Activated naive CD4-positive, alpha-beta T cell treated with anti-CD3 and anti-CD28 coated beads for 36 hours (primary cell): Measurements from ENCODE around the gene NBAS. TPM values are rescaled to one million over a fixed set of nuclear protein-coding genes. Genes with fewer than 3 reads are reported as not detected.
"Not testable (repeated sequence)": the region's sequence is repeated elsewhere in the genome, so short reads cannot be mapped to it uniquely, and the experiment has no call there.

Experiments
- CTCF ChIA-PET: fragments of 350-600 bp; sonication (Branson Sonifier 250); formaldehyde crosslinking; loops from one replicate; lab custom pipeline; 2021; ENCODE audit warnings: antibody characterized with exemption; lab: Charles Lee
- DNase-seq: peaks from one replicate; pipeline ENCODE4 v3.0.0-alpha.2; 2020
- H3K27ac Mint-ChIP-seq: one replicate; pipeline ENCODE4 v1.8.0; 2021; ENCODE audit warnings: mild to moderate bottlenecking, mixed read lengths
- H3K27me3 Mint-ChIP-seq: one replicate; pipeline ENCODE4 v1.8.0; 2021; ENCODE audit warnings: low read depth, mixed read lengths
- H3K36me3 Mint-ChIP-seq: one replicate; pipeline ENCODE4 v1.8.0; 2021; ENCODE audit warnings: low read depth, mixed read lengths
- H3K4me1 Mint-ChIP-seq: one replicate; pipeline ENCODE4 v1.8.0; 2021; ENCODE audit warnings: low read depth, mixed read lengths
- H3K4me3 Mint-ChIP-seq: one replicate; pipeline ENCODE4 v1.8.0; 2021; ENCODE audit warnings: mild to moderate bottlenecking, moderate library complexity, mixed read lengths
- H3K9me3 Mint-ChIP-seq: one replicate; pipeline ENCODE4 v1.8.0; 2021; ENCODE audit warnings: mixed read lengths
- intact Hi-C: fragments of 100-400 bp; cut with micrococcal nuclease; formaldehyde crosslinking; loops from one replicate; pipeline ENCODE4 v1.15.1; 2023
- total RNA-seq, 2 experiments: library from RNA; stranded (reverse); gene quantifications; one replicate each; pipeline ENCODE4 v1.2.3, GENCODE V29; 2021

Gene NBAS
- total RNA-seq, 2 experiments from 2014 or later: 45.5 to 46.4 TPM

- DNase-seq: no peak
- H3K27me3 Mint-ChIP-seq: no peaks in the 10 kb centered on the region
- H3K27ac Mint-ChIP-seq: no peak overlapping the region
- peaks cover 16% of the 10 kb centered on the region for H3K36me3 Mint-ChIP-seq
- intact Hi-C loops: no loop called here
- no peak overlapping the region for H3K4me3 Mint-ChIP-seq
- H3K4me1 Mint-ChIP-seq: peaks cover 4% of the 10 kb centered on the region
- no peaks in the 10 kb centered on the region for H3K9me3 Mint-ChIP-seq
- CTCF ChIA-PET: interaction anchor here (0.7 to 1.1 kb wide), 2 partner anchors 178 to 326 kb away, joined by 3 read pairs; no protein-coding TSS in a partner anchor
Observed at GRCh38 chr2:15241929-15242328, 319.2 kb downstream of the NBAS start.

GRCh38 chr2:15241201-15241600 is 319.9 kb downstream of the NBAS start:
- no peaks in the 10 kb centered on the region for H3K27me3 Mint-ChIP-seq
- DNase-seq: no peak
- H3K4me1 Mint-ChIP-seq: peaks cover 4% of the 10 kb centered on the region
- intact Hi-C loops: no loop called here
- CTCF ChIA-PET: interaction anchor here (0.6 to 1.1 kb wide), 2 partner anchors 295 to 326 kb away, joined by 3 to 4 read pairs; no protein-coding TSS in a partner anchor
- H3K27ac Mint-ChIP-seq: no peak overlapping the region
- H3K36me3 Mint-ChIP-seq: peaks cover 13% of the 10 kb centered on the region
- H3K9me3 Mint-ChIP-seq: no peaks in the 10 kb centered on the region
- H3K4me3 Mint-ChIP-seq: no peak overlapping the region

- no peak for DNase-seq
- intact Hi-C loops: no loop called here
- no peaks in the 10 kb centered on the region for H3K9me3 Mint-ChIP-seq
- H3K27me3 Mint-ChIP-seq: no peaks in the 10 kb centered on the region
- no peak overlapping the region for H3K4me3 Mint-ChIP-seq
- CTCF ChIA-PET: no interaction called here
- H3K4me1 Mint-ChIP-seq: no peaks in the 10 kb centered on the region
- peaks cover 15% of the 10 kb centered on the region for H3K36me3 Mint-ChIP-seq
- no peak overlapping the region for H3K27ac Mint-ChIP-seq
Observed at GRCh38 chr2:15238028-15238427, 323.1 kb downstream of the NBAS start.

- no peaks in the 10 kb centered on the region for H3K9me3 Mint-ChIP-seq
- H3K36me3 Mint-ChIP-seq: peaks cover 31% of the 10 kb centered on the region
- H3K27me3 Mint-ChIP-seq: no peaks in the 10 kb centered on the region
- intact Hi-C loops: no loop called here
- no peak for DNase-seq
- no peaks in the 10 kb centered on the region for H3K4me1 Mint-ChIP-seq
- H3K27ac Mint-ChIP-seq: no peak overlapping the region
- no peak overlapping the region for H3K4me3 Mint-ChIP-seq
- CTCF ChIA-PET: no interaction called here
Observed at GRCh38 chr2:15230599-15231192, 330.4 kb downstream of the NBAS start.

DNA sequence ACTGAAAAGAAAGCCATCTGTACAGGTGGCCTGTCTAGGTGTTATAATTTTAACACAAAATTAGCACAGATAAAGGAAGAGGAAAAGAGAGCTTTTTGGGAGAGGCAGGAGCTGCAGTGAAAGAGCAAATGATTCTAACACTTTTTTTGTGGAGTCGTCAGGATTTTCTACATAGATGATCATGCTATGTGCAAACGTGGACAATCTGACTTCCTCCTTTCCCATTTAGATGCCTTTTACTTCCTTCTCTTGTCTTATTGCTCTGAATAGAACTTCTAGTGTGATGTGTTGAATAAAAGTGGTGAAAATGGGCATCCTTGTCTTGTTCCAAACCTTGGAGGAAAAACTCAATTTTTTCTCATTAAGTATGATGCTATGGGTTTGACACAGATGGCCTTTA is 334.5 kb downstream of the NBAS start:
- CTCF ChIA-PET: interaction anchor here (1.0 kb wide), 1 partner anchor 67 kb away, joined by 4 read pairs; no protein-coding TSS in a partner anchor
- H3K4me3 Mint-ChIP-seq: no peak overlapping the region
- intact Hi-C loops: no loop called here
- H3K27me3 Mint-ChIP-seq: no peaks in the 10 kb centered on the region
- no peaks in the 10 kb centered on the region for H3K9me3 Mint-ChIP-seq
- H3K27ac Mint-ChIP-seq: no peak overlapping the region
- DNase-seq: no peak
- H3K4me1 Mint-ChIP-seq: no peaks in the 10 kb centered on the region
- H3K36me3 Mint-ChIP-seq: peaks cover 43% of the 10 kb centered on the region

- no peaks in the 10 kb centered on the region for H3K4me1 Mint-ChIP-seq
- DNase-seq: no peak
- no peaks in the 10 kb centered on the region for H3K27me3 Mint-ChIP-seq
- H3K36me3 Mint-ChIP-seq: peaks cover 40% of the 10 kb centered on the region
- no peak overlapping the region for H3K4me3 Mint-ChIP-seq
- no peaks in the 10 kb centered on the region for H3K9me3 Mint-ChIP-seq
- H3K27ac Mint-ChIP-seq: no peak overlapping the region
- intact Hi-C loops: no loop called here
- CTCF ChIA-PET: no interaction called here
Observed at GRCh38 chr2:15225131-15225530, 336.0 kb downstream of the NBAS start.

DNA sequence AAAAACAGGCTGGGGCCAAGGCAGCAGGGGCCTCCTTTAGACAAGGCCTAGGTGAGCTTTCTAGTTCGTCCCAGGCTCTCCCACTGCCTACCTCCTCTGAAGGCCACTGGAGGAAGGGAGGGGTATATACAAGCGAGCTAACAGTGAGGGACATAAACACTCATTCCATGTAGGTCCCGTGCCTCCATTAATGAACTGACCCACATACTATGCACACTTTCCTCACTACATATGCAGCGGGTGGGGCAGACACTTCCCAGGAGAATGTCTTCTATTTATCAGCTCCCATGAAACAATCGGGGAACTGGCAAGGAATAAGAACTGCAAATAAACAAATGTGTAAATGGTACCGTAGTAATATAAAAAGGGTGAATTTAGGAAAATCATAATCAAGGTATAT is 336.5 kb downstream of the NBAS start:
- intact Hi-C loops: no loop called here
- Mint-ChIP-seq H3K9me3 (no peaks in the 10 kb centered on the region), H3K27ac (no peak overlapping the region), H3K27me3 (no peaks in the 10 kb centered on the region), H3K4me3 (no peak overlapping the region), H3K4me1 (no peaks in the 10 kb centered on the region), H3K36me3 (peaks cover 40% of the 10 kb centered on the region)
- DNase-seq: no peak
- CTCF ChIA-PET: no interaction called here

DNA sequence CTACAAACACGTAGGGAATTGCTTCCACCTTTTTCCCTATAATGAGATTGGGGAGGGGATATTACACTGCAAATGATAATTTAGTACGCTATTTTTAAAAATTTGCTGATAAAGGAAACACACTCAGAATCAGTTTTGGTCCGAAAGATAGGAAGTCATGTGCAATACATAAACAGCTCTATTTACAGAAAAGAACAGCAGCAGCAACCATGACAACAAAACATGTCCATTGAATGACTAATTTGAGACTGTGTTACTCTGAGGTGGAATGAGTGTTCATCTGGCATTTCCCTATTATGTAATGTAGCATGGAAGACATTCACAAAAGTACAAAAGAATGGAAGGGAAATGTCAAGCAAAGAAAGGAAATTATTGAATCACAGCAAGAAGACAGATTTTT is 337.2 kb downstream of the NBAS start:
- Mint-ChIP-seq H3K27me3 (no peaks in the 10 kb centered on the region), H3K27ac (no peak overlapping the region), H3K4me3 (no peak overlapping the region), H3K36me3 (peaks cover 40% of the 10 kb centered on the region), H3K9me3 (no peaks in the 10 kb centered on the region), H3K4me1 (no peaks in the 10 kb centered on the region)
- no peak for DNase-seq
- intact Hi-C loops: no loop called here
- CTCF ChIA-PET: interaction anchor here (0.6 to 0.7 kb wide), 2 partner anchors 131 to 155 kb away, joined by 3 to 5 read pairs; no protein-coding TSS in a partner anchor

- no peaks in the 10 kb centered on the region for H3K27me3 Mint-ChIP-seq
- DNase-seq: no peak
- CTCF ChIA-PET: interaction anchor here (0.6 to 0.8 kb wide), 2 partner anchors 14 to 354 kb away, joined by 3 read pairs; no protein-coding TSS in a partner anchor
- H3K9me3 Mint-ChIP-seq: no peaks in the 10 kb centered on the region
- peaks cover 39% of the 10 kb centered on the region for H3K36me3 Mint-ChIP-seq
- H3K27ac Mint-ChIP-seq: no peak overlapping the region
- intact Hi-C loops: no loop called here
- H3K4me1 Mint-ChIP-seq: no peaks in the 10 kb centered on the region
- H3K4me3 Mint-ChIP-seq: no peak overlapping the region
Observed at GRCh38 chr2:15222856-15223255, 338.3 kb downstream of the NBAS start.

DNA sequence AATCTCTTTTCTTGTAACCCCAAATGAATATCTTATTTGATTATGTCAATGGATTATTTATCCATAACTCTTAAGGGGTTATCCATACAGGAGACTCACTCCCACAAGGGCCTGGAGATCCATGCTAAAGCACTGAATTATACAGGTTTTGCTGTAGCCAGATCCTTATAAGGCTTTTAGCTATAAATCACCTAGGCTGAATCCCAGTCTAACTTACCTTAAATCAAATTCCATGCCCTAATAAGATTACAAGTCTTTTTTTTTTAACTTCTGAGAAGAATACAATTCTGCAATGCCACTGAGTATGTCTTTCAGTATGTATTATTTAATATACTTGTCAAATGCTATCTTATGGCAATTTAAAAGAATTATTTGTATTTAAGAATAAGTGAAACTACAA is 340.5 kb downstream of the NBAS start:
- DNase-seq: no peak
- intact Hi-C loops: no loop called here
- CTCF ChIA-PET: no interaction called here
- no peak overlapping the region for H3K4me3 Mint-ChIP-seq
- no peaks in the 10 kb centered on the region for H3K27me3 Mint-ChIP-seq
- no peaks in the 10 kb centered on the region for H3K4me1 Mint-ChIP-seq
- peaks cover 46% of the 10 kb centered on the region for H3K36me3 Mint-ChIP-seq
- no peaks in the 10 kb centered on the region for H3K9me3 Mint-ChIP-seq
- no peak overlapping the region for H3K27ac Mint-ChIP-seq

DNA sequence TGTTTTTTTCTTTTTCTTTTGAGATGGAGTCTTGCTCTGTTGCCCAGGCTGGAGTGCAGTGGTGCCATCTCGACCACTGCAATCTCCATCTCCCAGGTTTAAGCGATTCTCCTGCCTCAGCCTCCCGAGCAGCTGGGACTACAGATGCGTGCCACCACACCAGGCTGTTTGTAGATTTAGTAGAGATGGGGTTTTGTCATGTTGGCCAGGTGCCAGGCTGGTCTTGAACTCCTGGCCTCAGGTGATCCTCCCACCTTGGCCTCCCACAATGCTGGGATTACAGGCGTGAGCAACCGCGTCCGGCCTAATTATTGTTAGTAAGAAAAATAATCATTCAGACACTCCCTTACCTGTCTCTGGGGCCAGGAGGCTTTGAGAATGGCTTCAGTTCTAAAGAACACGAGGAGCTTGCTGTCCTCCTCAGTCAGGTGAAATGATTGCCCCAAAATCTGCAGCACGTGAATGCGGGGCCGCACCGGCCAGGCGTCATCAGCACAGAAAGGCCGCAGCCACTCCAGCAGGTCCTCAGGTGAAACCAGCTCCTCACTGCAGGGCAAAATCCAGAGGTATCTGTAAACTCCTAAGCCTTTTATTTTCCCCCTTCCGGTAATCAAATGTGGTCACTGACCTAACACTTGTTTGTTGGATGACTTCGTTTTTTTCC is 342.6 kb downstream of the NBAS start:
- Mint-ChIP-seq H3K27ac (no peak overlapping the region), H3K4me1 (no peaks in the 10 kb centered on the region), H3K36me3 (peaks cover 52% of the 10 kb centered on the region), H3K27me3 (no peaks in the 10 kb centered on the region), H3K4me3 (no peak overlapping the region), H3K9me3 (peaks cover 3% of the 10 kb centered on the region)
- CTCF ChIA-PET: interaction anchor here (0.7 kb wide), 1 partner anchor 220 kb away, joined by 3 read pairs; no protein-coding TSS in a partner anchor
- intact Hi-C loops: no loop called here
- no peak for DNase-seq

DNA sequence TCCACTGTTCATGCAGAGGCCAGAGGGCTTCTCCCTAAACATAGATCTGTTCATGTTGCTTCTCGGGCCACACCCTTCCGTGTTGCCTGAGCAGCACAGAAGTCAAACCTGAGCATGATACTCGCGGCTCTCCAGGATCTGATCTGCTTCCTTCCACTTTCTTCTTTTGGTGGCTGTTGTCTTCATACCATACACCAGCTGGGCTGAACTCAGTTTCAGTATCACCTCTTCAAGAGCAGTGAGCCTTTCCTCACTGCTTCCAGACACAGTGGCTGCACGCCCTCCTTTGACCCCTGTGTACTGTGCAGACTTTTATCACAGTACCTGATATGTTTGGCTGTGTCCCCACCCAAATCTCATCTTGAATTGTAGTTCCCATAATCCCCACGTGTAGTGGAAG is 348.9 kb downstream of the NBAS start:
- Mint-ChIP-seq H3K9me3 (peaks cover 30% of the 10 kb centered on the region), H3K27ac (no peak overlapping the region), H3K27me3 (no peaks in the 10 kb centered on the region), H3K4me3 (no peak overlapping the region), H3K4me1 (peaks cover 7% of the 10 kb centered on the region), H3K36me3 (peaks cover 84% of the 10 kb centered on the region)
- intact Hi-C loops: no loop called here
- DNase-seq: no peak
- CTCF ChIA-PET: no interaction called here

DNA sequence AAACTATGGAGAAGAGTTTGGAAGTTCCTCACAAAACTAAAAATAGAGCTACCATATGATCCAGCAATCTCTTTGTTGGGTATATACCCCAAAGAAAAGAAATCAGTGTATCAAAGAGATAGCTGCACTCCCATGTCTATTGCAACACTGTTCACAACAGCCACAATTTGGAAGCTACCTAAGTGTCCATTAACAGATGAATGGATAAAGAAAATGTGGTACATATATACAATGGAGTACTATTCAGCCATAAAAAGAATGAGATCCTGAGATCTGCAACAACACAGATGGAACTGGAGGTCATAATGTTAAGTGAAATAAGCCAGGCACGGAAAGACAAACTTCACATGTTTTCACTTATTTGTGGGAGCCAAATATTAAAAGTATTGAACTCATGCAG is 350.6 kb downstream of the NBAS start:
- peaks cover 83% of the 10 kb centered on the region for H3K36me3 Mint-ChIP-seq
- CTCF ChIA-PET: not testable (repeated sequence)

More for the DNA sequence above, 350.6 kb downstream of the NBAS start:
- Mint-ChIP-seq H3K9me3 (peaks cover 38% of the 10 kb centered on the region), H3K4me1 (peaks cover 16% of the 10 kb centered on the region)
- H3K27me3 Mint-ChIP-seq, H3K27ac Mint-ChIP-seq, H3K4me3 Mint-ChIP-seq, DNase-seq, intact Hi-C loops: not testable (repeated sequence)
